HG03571 (cell line): Measurements from ENCODE around the gene ACTR3C.

Experiments
- ATAC-seq: cut with Tn5 transposase; IDR thresholded peaks from one replicate; pipeline ENCODE4 v1.9.1; 2021; ENCODE audit not compliant: unreplicated experiment

The ACTR3C gene

GRCh38 chr7:150322833-150323681, at the start of gene ACTR3C, which contains the start of gene LRRC61:
Gene ACTR3C (minus strand): TSS chr7:150323545. CDS start chr7:150295296, 28,249 bp downstream.
Gene LRRC61 (plus strand): TSS chr7:150323355. CDS start chr7:150336862, 13,507 bp downstream.
- ATAC-seq = peak; percentile 46

DNA sequence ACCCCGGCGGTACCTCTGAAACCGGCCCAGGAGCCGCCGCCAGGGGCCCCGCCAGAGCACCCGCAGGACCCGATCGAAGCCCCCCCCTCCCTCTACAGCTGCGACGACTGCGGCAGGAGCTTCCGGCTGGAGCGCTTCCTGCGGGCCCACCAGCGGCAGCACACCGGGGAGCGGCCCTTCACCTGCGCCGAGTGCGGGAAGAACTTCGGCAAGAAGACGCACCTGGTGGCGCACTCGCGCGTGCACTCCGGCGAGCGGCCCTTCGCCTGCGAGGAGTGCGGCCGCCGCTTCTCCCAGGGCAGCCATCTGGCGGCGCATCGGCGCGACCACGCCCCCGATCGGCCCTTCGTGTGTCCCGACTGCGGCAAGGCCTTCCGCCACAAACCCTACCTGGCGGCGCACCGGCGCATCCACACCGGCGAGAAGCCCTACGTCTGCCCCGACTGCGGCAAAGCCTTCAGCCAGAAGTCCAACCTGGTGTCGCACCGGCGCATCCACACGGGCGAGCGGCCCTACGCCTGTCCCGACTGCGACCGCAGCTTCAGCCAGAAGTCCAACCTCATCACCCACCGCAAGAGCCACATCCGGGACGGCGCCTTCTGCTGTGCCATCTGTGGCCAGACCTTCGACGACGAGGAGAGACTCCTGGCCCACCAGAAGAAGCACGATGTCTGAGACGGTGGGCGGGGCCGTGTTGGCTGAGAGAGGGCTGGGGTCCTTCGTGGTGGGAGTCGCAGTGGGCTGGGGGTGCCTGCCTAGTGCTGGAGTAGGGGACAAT, 49.1 kb upstream of the ACTR3C start:
- no peak for ATAC-seq

DNA sequence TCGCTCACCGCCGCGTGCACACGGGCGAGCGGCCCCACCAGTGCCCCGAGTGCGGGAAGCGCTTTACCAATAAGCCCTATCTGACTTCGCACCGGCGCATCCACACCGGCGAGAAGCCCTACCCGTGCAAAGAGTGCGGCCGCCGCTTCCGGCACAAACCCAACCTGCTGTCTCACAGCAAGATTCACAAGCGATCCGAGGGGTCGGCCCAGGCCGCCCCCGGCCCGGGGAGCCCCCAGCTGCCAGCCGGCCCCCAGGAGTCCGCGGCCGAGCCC, 48.6 kb upstream of the ACTR3C start:
- no peak for ATAC-seq

GRCh38 chr7:150371131-150371995, 48.0 kb upstream of the ACTR3C start:
- ATAC-seq = no peak

GRCh38 chr7:150370612-150371071, 47.3 kb upstream of the ACTR3C start:
- no peak for ATAC-seq

DNA sequence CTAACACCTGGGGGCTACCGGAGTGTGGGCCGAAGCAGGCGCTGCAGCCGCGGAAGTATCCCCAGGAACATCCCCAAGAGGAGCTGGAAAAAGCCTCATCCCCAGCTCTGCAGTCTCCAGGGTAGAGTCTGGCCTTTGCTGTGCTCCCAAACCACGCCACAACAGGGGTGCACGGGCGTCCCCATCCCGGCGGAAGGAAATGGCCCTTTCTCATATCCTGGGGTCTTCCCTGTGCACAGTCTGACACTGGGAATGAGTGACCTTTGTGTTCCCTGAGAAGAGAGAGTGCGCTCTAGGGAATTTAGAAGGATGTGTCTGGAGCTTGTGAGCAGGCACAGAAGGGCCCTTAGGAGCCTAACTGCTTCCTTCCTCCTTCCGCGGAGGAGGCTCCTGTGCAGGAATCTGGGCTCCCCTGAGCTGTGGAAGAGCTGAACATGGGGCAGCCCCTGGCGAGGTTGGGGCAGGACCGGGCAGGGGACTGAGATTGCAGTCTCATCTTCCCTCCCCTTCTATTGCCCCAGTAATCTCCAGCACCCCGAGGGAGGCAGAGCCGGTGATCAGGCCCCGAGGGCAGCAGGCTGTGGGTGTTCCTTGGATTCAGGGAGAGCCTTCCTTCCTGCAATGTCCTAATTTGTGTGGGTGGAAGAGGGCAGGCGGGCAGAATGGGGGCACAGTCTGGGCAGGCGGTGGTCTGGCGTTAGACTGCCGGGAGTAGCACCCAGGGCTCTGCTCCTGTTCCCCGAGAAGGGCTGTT, 46.6 kb upstream of the ACTR3C start:
- ATAC-seq = no peak

- peak; percentile 42 for ATAC-seq
Observed at GRCh38 chr7:150368884-150369747, 45.8 kb upstream of the ACTR3C start.

- ATAC-seq = peak; percentile 42
Observed at GRCh38 chr7:150368096-150368883, 44.9 kb upstream of the ACTR3C start, which contains the start of gene REPIN1. Gene REPIN1 (plus strand): TSS chr7:150368822. CDS start chr7:150369712, 890 bp downstream.

DNA sequence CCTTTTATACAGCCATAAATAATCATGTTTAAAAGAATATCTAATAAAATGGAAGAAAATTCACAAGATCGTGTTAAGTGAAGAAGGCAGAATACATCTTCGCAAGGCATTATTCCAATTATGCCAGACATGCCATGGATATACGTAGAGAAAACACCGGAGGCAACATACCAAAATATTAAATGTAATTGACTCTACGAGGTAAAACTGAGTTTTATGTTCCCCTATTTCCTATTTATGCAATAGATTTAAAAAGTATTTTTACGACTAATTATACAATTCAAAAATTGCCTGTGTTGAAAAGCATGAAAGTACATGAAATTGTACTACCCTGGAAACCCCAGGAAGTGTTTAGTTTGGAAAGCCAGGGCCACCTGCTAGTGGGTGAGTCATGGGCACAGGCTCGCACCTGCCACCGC, 44.3 kb upstream of the ACTR3C start:
- ATAC-seq = no peak

- no peak for ATAC-seq
Observed at GRCh38 chr7:150365673-150366398, 42.5 kb upstream of the ACTR3C start.

GRCh38 chr7:150365194-150365593, 41.8 kb upstream of the ACTR3C start:
- no peak for ATAC-seq

- ATAC-seq = peak; percentile 31
Observed at GRCh38 chr7:150363872-150364271, 40.5 kb upstream of the ACTR3C start.

DNA sequence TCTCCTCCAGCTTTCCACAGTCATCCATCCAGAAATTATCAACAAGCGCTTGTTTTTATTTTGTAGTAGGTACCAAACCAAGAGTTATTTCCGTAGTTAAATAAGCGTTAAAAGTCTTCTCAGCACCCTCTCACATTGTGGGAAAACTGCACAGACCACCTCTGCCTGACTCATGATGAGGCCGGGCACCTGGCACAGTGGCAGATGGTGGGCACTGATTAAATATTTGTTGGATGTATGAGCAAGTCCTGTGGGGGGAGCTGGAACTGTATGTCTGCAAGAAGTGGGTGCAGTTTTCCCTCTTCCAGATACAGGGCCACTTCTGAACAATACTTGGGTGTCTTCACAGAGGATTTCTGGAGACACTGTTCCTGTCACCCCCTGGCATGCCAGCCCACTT, 40.0 kb upstream of the ACTR3C start:
- no peak for ATAC-seq

DNA sequence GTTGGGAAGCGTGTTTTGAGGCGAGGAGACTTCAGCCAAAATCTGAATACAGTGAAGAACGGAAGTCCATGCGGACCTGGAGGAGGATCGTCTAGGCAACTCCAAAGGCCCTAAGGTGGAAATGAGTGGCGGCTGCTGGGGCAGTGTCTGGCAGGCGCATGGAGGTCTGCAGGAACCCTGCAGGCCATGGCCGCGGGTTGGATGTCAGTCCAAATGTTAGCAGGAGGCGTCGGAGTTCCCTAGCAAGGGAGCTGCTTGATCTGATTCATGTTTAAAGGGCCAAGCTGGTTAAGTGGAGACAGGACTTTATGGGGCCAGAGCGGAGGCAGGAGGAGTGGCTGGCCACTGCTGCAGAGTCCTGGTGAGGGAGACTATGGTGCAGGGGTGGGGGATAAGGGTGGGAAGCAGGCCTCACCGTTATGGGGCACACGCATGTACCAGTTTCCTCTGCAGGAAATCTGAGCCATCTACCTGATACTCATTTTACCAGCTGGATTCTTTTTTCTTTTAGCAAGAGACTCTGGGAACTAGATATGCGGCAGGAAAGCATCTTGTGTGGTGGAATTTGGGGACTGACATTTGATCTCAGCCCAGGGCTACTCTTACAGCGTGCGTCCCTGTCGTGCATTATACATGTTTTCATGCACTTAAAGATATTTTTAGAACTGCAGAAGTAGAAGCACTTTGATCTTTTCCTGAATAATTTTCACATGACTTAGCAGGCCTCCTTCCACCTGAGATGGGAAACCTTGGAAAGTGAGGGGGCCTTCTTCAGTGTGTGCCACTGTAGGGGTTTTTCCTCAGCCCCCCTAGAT, 38.7 kb upstream of the ACTR3C start:
- no peak for ATAC-seq

DNA sequence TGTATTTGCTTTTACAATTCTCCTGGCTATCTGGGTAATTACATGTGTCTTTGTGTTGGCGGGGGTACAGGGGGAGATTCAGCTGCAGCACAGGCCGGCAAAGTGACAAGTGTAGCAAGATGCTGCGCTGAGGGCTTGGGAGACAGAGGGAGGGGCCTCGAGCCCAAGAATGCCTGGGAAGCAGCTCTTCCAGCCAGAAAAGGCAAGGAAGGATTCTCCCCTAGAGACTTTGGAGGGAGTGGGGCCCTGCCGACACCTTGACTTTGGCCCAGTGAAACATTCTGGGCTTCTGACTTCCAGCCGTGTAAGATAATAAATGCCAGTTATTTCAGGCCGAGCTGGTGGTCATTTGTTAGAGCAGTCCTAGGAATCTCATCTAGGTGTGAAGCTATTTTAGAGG, 38.1 kb upstream of the ACTR3C start:
- no peak for ATAC-seq

- no peak for ATAC-seq
Observed at GRCh38 chr7:150360363-150361058, 37.2 kb upstream of the ACTR3C start.
